ENCODE measurements around the gene IMPG2. TPM values are rescaled to one million over a fixed set of nuclear protein-coding genes. Genes with fewer than 3 reads are reported as not detected.

Gene IMPG2
- total RNA-seq, result 0.70 TPM

GRCh38 chr3:101320475-101320874, at the start of gene IMPG2:
Gene IMPG2 (minus strand): TSS chr3:101320575. CDS start chr3:101320372, 203 bp downstream.

Other genes with a start within 250 kb of the IMPG2 start
- gene SENP7, start 192.6 kb upstream of the IMPG2 start, total RNA-seq, result 57.2 TPM
- 17.3 TPM for gene TRMT10C, start 241.3 kb upstream of the IMPG2 start, total RNA-seq

Measured in metanephros (tissue), 1 donor.